HG03280 (cell line): ENCODE results near the gene IP6K3.

ENCODE experiments used
- ATAC-seq: cut with Tn5 transposase; IDR thresholded peaks from one replicate; pipeline ENCODE4 v1.9.1; 2021; ENCODE audit warnings: mild to moderate bottlenecking, moderate library complexity; ENCODE audit not compliant: unreplicated experiment

Gene IP6K3

DNA sequence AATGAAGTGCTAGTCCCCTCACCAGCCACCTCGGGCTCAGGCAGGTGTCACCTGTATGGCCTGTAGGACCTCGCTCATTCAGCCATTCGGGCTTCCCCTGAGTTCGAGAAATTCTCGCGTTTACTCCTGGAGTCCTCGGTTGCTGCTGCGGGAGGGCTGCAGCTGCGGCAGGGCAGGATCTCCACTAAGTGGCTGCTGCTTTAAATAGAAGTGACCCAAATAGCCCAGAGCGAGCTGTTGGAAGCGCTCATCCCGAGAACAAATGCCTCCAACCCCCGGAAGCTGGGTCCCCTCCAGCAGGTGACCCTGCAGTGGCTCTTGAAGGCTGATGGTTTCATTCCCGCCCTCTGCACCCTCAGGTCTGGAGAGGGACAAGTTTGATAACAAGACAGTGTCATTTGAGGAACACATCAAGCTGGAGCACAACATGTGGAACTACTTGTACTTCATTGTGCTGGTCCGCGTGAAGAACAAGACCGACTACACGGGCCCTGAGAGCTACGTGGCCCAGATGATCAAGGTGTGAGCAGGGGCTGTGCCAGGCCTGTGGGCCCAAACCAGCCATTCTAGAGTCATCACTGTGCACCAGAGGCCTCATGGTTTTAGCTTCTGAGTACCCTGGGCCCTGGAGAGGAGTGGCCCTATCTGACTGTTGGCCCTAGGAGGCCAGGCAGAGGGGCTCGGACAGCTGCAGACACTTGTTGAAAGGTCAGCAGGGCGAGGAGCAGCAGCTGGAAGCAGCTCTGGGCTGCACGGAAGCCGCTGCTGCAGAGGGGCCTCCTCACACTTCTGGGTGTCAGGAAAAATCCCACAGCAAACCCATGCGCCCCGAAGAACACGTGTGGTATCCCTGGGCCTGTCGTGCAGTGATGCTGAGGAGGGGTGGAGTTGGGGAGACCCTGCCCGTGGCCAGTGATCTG, 53.3 kb downstream of the IP6K3 start:
- no peak for ATAC-seq

DNA sequence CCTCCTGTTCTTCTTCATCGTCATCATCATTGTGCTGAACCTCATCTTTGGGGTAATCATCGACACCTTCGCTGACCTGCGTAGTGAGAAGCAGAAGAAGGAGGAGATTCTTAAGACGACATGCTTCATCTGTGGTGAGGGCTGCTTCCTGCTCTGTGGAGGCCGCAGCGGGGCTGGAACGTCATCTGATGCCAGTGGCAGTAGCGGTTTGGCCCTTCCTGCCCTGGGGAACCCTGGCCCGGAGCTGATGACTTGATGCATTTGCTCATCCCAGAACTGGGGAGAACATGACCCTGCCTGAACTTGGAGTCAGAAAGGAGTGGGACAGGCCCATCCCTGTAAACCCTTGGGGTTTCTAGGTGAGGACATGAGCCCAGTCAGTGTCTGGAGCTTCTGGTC, 53.9 kb downstream of the IP6K3 start:
- ATAC-seq, result no peak

DNA sequence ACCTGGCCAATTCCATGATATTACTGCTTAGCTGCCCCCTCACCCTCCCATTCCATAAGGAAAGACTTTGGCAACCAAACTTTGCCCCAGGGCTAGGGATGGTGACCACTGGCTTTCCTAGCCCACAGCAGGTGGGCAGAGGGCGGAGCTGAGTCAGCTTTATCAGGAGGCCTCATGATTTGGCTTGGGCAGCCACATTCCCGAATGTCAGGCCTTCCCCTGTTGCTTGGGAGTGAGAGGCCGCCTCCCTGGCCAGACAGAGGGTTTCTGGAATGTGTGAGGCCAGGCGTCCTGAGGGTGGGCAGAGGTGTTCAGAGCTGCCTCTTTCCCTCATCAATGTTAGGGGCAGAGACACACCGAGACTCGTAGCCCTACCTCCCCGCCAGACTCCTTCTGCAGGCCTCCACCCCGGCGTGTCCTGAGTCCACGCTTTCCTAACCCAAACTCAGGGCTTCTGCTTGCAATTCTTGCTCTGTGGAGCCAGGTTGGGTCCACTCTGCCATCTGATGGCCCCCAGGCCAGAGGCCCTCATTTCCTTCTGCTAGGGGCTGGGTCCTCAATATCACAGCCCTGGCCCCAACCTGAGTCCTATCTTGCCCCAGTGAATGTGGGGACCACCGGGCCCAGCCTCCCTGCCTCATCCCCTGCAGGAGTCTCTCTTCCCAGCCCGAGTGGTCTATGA, 54.5 kb downstream of the IP6K3 start:
- ATAC-seq, result no peak

DNA sequence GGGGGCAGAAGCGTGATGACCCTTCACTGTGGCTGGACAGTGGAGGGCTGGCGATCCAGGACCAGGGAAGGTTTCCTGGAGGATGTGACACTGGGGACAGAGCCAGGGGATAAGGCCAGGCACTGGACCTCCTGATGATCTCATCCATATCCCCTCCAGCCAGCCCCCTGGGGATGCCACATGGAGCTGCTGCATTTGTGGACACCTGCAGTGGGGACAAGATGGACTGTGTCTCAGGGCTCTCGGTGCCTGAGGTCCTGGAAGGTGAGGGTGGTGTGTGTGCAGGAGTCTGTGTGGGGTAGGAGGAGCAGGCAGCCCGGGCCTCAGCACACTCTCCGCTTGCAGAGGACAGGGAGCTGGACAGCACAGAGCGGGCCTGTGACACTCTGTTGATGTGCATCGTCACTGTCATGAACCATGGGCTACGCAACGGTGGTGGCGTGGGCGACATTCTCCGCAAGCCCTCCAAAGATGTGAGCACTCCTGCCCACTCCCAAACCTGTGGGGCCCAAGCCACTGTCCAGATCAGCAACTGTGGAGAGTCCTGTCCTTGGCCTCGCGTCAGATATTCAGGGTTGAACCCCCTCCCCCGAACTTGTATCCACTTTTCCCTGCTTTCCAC, 55.1 kb downstream of the IP6K3 start:
- ATAC-seq, result no peak

DNA sequence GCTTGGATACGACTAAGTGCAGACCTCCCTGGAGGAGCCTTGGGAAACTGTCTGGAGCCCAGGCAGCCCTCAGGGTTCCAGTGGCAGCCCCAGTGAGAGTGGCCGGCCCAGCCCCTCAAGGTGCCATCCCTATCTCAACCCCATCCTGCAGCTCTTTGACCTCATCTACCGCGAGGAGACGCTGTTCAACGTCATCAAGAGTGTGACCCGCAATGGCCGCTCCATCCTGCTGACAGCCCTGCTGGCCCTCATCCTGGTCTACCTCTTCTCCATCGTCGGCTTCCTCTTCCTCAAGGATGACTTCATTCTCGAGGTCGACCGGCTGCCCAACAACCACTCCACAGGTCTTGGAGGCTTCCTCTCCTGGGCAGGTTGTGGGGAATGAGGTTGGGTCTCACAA, 55.9 kb downstream of the IP6K3 start:
- ATAC-seq, result no peak

DNA sequence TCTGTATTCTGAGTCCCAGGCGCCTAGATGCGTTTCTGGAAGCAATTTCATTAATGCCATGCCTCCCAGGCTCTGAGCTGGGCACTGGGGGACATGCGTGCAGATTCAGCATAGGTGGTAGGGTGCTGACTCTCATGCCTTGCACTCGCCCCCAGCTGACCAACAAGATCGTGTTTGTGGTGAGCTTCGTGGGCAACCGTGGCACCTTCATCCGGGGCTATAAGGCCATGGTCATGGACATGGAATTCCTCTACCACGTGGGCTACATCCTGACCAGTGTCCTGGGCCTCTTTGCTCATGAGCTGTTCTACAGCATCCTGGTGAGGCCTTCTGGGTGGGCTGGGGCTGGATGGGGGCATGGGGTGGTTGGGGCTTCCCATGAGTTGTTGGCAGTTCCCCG, 56.8 kb downstream of the IP6K3 start:
- no peak for ATAC-seq

DNA sequence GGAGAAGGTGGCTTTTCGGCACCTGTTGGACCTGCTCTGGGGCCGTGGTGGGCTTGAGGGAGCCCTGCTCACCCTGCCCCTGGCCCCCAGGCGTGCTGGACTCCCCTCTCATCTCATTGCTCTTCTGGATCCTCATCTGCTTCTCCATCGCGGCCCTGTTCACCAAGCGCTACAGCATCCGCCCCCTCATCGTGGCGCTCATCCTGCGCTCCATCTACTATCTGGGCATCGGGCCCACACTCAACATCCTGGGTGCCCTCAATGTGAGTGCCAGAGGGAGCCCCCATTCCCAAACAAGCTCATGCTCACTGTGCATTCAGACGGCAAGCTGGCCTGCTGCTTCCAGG, 57.6 kb downstream of the IP6K3 start:
- no peak for ATAC-seq

DNA sequence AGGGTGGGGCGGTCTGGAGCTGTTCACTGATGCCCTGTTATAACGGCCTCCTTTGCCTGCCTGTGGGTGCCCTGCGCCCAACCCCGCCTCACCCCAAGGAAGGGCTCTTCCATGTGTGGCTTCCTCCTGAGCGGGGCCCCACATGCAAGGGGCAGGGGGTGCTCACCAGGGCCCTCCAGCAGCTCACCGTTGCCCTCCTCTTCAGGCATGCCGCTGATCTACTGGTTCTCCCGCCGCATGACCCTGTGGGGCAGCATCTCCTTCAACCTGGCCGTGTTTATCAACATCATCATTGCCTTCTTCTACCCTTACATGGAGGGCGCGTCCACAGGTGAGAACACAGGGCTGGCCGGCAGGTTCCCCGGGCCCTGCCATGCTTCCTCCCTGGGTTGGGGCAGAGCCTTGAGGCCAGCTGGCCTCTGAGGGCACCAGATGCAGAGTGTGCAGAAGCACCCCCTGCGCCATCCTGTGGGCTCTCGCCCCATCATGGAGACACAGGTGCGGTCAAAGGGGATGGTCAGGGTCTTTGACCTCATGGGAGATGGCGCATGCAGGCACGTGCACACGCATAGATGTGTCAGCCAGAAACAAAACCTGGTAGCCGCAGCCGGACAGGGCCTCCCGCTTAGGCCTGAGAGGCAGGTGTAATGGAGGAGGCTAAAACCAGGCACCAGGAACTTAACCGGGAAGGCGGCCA, 58.1 kb downstream of the IP6K3 start:
- no peak for ATAC-seq

DNA sequence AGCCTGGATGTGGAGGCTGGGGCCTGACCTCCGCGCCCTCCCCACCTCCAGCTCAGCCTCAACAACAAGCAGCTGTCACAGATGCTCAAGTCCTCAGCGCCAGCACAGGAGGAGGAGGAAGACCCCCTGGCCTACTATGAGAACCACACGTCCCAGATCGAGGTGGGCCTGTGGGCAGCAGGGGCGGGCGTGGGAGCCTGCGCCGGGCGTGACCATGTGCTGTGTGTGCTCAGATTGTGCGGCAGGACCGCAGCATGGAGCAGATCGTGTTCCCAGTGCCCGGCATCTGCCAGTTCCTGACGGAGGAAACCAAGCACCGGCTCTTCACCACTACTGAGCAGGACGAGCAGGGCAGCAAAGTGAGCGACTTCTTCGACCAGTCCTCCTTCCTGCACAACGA, 58.7 kb downstream of the IP6K3 start:
- ATAC-seq, result no peak

DNA sequence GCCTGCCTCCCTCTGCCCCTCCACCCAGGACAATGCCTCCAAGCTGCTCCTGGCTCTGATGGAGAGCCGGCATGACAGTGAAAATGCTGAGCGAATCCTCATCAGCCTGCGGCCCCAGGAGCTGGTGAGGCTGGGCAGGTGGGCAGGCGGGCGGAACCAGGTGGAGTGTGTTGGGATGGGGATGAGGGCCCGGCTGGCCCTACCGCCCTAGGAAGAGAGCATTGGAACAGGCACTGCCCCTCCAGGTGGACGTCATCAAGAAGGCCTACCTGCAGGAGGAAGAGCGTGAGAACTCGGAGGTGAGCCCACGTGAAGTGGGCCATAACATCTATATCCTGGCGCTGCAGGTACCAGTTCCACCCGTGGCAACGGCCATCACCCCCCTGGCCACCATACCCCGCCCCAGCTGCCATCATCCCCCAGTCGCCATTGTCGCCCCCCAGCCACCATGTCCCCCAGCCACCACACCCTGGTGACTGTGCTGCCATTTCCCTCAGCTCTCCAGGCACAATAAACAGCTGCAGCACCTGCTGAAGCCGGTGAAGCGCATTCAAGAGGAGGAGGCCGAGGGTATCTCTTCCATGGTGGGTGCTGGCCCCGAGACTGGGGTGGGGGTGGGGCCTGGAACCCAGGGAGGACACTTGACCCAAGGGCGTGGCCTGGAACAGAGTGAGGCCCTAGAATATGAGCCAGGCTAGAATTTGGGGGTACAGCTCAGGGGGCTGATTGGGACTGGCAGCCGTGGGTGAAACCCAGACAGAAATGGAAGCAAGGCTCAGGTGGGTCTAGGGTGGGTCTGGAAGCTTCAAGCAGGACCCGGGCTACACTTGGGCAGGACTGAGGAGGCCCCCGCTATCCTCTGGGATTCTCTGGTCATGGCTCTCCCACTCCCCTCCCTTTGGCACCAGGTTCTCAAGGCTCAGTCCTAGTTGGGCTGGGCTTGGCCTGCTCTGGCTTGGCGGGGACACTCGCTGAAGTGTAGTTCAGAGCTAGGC, 59.4 kb downstream of the IP6K3 start:
- no peak for ATAC-seq

DNA sequence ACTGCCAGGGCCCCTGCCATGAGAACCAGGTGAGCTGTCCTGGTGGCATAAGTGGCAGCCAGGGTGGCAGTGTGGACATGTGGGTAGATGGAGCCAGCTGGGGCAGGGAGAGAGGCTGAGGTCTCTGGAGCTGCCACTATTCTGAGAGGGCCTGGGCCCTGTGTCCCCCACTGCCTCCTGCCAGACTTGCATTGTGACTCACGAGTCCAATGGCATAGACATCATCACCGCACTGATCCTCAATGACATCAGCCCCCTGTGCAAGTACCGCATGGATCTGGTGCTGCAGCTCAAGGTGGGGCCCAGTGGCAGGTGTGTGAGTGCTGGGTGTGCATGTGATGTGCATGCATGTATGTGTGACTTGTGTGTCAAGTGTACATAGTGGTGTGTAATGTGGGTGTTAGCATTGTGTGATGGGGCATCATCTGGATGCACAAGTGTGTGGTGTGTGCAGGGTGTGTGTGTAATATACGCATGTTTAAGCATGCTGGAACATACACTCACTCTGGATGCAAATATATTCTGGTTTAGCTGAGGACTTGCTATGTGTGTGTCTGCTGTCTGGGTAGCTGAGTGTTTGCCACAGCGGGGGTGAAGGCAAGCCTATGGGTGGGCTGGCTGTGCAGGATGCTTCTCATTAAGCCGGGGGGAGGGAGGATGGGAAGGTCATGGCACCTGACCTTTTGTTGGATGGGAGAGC, 60.3 kb downstream of the IP6K3 start:
- ATAC-seq, result no peak

DNA sequence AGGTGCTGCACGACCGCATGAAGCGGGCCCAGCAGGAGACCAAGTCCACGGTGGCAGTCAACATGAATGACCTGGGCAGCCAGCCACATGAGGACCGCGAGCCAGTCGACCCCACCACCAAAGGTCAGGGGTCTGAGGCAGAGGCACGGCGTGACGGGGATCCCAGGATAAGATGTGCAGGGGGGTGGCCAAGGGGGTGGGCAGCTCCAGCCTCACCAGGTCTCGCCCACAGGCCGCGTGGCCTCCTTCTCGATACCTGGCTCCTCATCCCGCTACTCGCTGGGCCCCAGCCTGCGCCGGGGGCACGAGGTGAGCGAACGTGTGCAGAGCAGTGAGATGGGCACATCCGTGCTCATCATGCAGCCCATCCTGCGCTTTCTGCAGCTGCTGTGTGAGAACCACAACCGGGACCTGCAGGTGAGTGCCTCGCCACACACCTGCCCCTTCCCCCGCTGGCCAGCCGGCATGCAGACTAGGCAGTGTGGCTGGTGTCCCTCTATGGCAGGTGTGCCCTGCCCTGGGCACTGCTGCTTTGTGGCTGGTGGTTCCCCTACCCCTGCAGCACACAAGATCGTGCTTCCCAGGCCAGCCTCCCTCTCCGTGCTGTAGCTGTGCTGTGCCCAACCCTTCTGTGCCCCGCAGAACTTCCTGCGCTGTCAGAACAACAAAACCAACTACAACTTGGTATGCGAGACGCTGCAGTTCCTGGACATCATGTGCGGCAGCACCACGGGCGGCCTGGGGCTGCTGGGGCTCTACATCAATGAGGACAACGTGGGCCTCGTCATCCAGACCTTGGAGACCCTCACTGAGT, 61.1 kb downstream of the IP6K3 start:
- ATAC-seq, result no peak

DNA sequence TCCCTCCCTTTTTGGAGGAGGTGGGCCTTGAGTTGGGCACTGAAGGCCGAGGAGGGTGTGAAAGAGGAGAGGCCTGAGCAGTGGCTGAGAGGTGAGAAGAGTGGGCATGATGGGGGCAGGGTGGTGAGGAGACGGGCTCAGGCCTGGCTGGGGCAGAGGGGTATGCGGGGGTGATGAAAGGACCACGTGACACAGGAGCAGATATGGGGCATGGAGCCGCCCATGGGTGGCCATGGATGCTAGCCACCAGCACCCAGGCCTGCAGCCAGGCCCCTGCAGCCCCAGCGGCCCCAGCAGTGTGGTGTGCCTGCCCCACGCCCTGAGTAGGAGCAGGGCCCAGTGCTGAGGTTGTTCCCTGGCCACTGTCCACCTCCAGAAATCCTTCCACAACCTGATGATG, 61.7 kb downstream of the IP6K3 start:
- no peak for ATAC-seq

DNA sequence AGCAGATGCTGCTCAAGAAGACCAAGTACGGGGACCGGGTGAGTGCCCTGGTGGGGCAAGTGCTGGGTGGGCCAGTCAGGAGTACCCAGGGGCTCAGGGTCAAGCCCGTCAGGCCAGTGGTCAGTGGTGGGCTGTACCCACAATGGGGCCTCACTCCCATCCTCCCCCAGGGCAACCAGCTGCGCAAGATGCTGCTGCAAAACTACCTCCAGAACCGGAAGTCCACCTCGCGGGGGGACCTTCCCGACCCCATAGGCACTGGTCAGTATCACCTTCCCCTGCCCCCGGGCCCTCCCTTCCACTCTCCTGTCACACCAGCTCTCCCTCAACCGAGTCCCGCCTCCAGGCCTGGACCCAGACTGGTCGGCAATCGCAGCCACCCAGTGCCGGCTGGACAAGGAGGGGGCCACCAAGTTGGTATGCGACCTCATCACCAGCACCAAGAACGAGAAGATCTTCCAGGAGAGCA, 62.2 kb downstream of the IP6K3 start:
- no peak for ATAC-seq

DNA sequence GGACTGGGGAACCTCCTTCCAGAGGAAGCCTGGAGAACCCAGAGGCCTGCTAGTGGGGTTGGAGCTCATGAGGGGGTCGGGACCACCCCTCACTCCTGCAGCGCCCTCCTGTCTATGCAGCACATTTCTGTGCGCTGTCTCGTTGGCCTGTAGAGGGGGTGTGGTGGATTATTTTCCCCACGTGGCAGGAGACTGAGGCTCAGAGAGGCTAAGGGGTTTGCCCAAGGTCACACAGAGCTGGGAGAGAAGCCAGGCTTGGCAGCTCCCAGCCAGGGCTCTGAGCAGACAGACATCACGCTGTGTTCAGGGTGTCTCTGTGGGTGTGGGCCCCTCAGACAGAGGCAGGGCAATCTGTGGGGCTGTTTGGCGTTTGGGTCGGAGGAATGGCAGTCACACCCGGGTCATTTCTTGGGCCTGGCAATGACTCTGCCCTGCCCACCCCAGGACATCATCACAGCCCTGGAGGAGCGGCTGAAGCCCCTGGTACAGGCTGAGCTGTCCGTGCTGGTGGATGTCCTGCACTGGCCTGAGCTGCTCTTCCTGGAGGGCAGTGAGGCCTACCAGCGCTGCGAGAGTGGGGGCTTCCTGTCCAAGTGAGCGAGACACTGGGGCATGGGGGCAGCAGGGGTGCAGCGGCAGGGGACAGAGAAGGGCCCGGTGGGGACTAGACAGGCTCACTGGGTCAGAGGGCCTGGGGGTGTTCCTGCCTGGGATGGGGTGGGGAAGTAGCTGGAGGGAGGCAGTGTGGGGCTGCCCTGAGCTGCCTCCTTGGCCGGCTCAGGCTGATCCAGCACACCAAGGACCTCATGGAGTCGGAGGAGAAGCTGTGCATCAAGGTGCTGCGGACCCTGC, 62.9 kb downstream of the IP6K3 start:
- no peak for ATAC-seq

DNA sequence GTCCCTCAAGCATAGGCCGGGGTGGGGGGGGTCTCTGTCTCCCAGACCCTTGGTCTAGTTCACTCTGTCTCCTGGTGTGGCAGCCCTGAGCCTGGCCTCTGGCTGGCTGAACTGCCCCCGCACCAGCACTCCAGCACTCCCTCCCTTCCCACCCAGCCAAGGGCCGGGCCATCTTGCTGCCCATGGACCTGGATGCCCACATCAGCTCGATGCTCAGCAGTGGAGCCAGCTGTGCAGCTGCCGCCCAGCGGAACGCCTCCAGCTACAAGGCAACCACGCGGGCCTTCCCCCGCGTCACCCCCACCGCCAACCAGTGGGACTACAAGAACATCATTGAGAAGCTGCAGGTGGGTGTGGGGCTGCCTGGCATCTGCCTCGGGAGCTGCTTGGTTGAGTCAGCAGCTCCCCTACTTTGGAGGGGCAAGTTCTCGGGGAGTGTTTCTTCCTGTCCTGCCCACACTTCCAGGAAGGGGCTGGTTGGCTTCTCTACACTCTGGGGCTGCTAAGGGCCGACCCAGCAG, 63.6 kb downstream of the IP6K3 start:
- ATAC-seq, result no peak

DNA sequence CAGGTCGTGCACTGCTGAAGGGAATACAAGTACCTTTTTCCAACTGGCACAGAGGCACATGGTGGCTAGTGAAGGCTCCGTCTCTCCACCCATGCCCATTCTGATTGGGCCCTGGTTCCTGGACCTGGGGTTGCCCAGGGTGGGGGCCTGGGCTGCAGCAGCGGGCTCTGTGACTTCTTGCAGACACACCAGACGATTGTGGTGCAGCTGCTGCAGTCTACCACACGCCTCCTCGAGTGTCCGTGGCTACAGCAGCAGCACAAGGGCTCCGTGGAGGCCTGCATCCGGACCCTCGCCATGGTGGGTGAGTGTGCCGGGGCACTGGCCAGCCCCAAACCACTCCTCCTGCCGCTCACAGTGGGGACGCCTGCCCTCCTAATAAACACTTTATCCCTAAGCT, 64.4 kb downstream of the IP6K3 start:
- ATAC-seq, result no peak

DNA sequence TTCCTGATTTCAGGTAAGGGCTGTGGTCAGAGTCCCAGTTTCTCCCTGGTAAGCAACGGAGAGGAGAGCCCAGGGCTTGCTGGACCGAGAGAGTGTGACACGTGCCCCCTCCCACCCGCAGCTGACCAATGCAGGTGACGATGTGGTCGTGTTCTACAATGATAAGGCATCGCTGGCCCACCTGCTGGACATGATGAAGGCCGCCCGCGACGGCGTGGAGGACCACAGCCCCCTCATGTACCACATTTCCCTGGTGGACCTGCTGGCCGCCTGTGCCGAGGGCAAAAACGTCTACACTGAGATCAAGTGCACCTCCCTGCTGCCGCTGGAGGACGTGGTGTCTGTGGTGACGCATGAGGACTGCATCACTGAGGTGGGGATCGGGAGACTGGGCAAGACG, 66.9 kb downstream of the IP6K3 start:
- ATAC-seq, result no peak
